ENCODE results near the gene HDAC10. TPM values are rescaled to one million over a fixed set of nuclear protein-coding genes. Genes with fewer than 3 reads are reported as not detected.

Gene HDAC10
- total RNA-seq, 4 donors from 2014 or later: 57.3 to 165 (median 119) TPM

- Histone ChIP-seq H3K9me3 (no peaks in the 10 kb centered on the region), H3K27ac (no peak overlapping the region), H3K4me3 (no peak overlapping the region), H3K4me1 (peaks cover 0 to 52% (median 23%) of the 10 kb centered on the region in 4 donors), H3K36me3 (no peaks in the 10 kb centered on the region), H3K27me3 (peaks cover 0 to 15% of the 10 kb centered on the region in 2 donors)
- TF ChIP-seq CTCF (IDR thresholded peaks at IDR 0.05) (no peak), POLR2A (IDR thresholded peaks at IDR 0.05) (no peak)
- DNase-seq: no peak
Observed at GRCh38 chr22:50264946-50265669, 14.0 kb upstream of the HDAC10 start.

DNA sequence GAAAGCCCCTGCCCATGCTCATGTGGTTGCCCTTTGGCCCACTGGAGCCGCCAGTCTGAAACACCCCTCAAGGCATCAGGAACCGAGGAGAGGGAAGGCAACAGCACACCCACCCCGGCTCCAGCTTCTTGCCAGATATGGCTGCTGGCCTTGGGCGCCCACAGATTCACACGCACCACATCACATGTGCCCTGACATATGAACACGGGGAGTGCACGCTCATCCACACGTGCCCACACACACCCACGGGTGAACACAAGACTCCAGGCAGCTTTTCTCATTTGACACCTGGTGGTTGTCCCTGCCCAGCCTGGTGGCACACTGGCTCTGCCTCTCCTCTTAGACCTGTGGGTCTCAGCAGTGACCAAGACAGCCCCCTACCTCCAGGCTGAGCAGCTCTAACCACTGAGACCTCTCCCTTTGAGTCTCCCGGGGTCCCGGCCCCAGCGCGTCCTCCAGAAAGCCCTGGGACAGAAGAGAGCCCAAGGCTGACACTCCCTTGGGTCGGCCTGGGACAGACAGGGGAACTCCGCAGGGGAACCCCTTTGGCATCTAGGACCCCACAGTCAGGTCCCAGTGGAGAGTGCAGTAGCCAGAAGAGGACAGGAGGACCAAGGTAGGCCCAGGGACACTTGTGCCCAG is 13.2 kb upstream of the HDAC10 start:
- no peak for TF ChIP-seq CTCF (IDR thresholded peaks at IDR 0.05)
- no peak for TF ChIP-seq POLR2A (IDR thresholded peaks at IDR 0.05)
- H3K27me3 ChIP-seq: peaks cover 0 to 15% of the 10 kb centered on the region in 2 donors
- H3K27ac ChIP-seq: no peak overlapping the region
- H3K4me3 ChIP-seq: no peak overlapping the region
- no peak for DNase-seq
- no peaks in the 10 kb centered on the region for H3K9me3 ChIP-seq
- no peaks in the 10 kb centered on the region for H3K36me3 ChIP-seq
- H3K4me1 ChIP-seq: peaks cover 0 to 44% (median 19%) of the 10 kb centered on the region in 4 donors

DNA sequence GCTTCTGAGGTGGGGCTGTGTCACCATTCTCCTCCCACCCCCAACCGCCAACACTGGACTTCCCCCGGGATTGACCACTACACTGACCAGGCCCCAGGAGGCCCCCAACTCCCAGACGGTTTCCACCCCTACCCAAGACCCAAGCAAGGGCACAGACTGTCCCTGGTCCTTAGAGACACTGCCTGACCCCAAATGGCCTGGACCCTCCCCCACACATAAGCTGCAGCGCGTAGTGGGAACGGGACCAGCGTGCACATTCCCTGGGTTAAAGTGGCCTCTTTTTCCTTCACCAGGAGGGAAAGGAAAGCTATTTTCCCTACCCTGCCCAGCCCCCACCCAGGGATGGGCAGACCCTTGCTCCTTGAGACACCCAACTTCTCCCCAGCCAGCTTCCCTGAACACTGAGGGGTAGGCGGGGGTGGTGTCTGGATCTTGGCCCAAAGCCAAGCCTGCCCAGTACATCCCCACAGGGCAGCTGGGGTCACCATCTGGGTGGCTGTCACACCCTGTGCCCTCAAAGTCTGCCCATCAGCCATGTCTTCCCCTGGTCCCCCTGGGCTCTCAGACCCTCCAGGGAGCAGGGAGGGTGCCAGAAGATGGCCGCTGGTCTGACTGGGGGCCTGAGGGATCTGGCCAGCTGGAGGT is 12.0 kb upstream of the HDAC10 start:
- H3K4me1 ChIP-seq: peaks cover 0 to 32% (median 17%) of the 10 kb centered on the region in 4 donors
- no peak for DNase-seq
- H3K9me3 ChIP-seq: no peaks in the 10 kb centered on the region
- H3K27ac ChIP-seq: no peak overlapping the region
- no peaks in the 10 kb centered on the region for H3K36me3 ChIP-seq
- no peak overlapping the region for H3K4me3 ChIP-seq
- TF ChIP-seq CTCF (IDR thresholded peaks at IDR 0.05): no peak
- TF ChIP-seq POLR2A (IDR thresholded peaks at IDR 0.05): no peak
- peaks cover 0 to 15% of the 10 kb centered on the region in 2 donors for H3K27me3 ChIP-seq

- no peak for DNase-seq
- peaks cover 0 to 26% (median 12%) of the 10 kb centered on the region in 4 donors for H3K4me1 ChIP-seq
Observed at GRCh38 chr22:50262460-50262911, 11.4 kb upstream of the HDAC10 start.

More at GRCh38 chr22:50262460-50262911, 11.4 kb upstream of the HDAC10 start:
- no peak overlapping the region for H3K4me3 ChIP-seq
- no peaks in the 10 kb centered on the region for H3K9me3 ChIP-seq
- H3K27me3 ChIP-seq: peaks cover 0 to 15% of the 10 kb centered on the region in 2 donors
- TF ChIP-seq POLR2A (IDR thresholded peaks at IDR 0.05) (no peak), CTCF (IDR thresholded peaks at IDR 0.05) (no peak)
- H3K36me3 ChIP-seq: no peaks in the 10 kb centered on the region
- no peak overlapping the region for H3K27ac ChIP-seq
